Measurements from ENCODE around the gene BTF3. TPM values are rescaled to one million over a fixed set of nuclear protein-coding genes. Genes with fewer than 3 reads are reported as not detected.

BTF3 gene
- total RNA-seq, 1 donor from 2014 or later, result 384 TPM

- no peak overlapping the region for H3K27ac Mint-ChIP-seq (ENCODE audit: unreplicated experiment)
- no peak for TF ChIP-seq CTCF (IDR thresholded peaks at IDR 0.05)
- no peak for DNase-seq (ENCODE audit: low spot score)
- no peaks in the 10 kb centered on the region for H3K27me3 Mint-ChIP-seq (ENCODE audit: low read depth)
- no peaks in the 10 kb centered on the region for H3K9me3 Mint-ChIP-seq (ENCODE audit: low read depth)
- H3K4me1 Mint-ChIP-seq (ENCODE audit: low read depth), result peaks cover under 1% of the 10 kb centered on the region
- no peak overlapping the region for H3K4me3 Mint-ChIP-seq (ENCODE audit: unreplicated experiment)
- H3K36me3 Mint-ChIP-seq (ENCODE audit: low read depth), result no peaks in the 10 kb centered on the region
These were observed 15.8 kb downstream of the BTF3 start for GRCh38 chr5:73513996-73514395.

- no peaks in the 10 kb centered on the region for H3K36me3 Mint-ChIP-seq (ENCODE audit: low read depth)
- no peak overlapping the region for H3K27ac Mint-ChIP-seq (ENCODE audit: unreplicated experiment)
- TF ChIP-seq CTCF (IDR thresholded peaks at IDR 0.05), result no peak
- no peaks in the 10 kb centered on the region for H3K27me3 Mint-ChIP-seq (ENCODE audit: low read depth)
- no peaks in the 10 kb centered on the region for H3K9me3 Mint-ChIP-seq (ENCODE audit: low read depth)
- peaks cover 2% of the 10 kb centered on the region for H3K4me1 Mint-ChIP-seq (ENCODE audit: low read depth)
- DNase-seq (ENCODE audit: low spot score), result no peak
- H3K4me3 Mint-ChIP-seq (ENCODE audit: unreplicated experiment), result no peak overlapping the region
These were observed 16.2 kb downstream of the BTF3 start for GRCh38 chr5:73514418-73514817.

DNA sequence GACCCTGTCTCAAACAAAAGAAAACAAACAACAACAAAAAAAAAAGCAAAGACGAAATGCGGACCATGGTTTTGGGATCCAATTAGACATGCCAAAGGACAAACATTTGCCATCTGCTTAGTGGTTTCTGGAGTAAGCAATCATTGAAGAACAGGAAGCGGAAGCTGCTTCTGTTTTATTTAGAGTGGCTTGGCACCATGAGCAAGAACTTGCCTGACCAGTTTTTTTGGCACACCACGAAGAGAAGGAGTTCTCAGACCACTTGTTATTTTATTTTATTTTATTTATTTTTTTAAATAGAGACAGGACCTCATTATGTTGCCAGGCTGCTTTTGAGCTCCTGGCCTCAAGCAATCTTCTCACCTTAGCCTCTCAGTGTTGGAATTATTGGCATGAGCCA is 17.0 kb downstream of the BTF3 start:
- Mint-ChIP-seq H3K27me3 (ENCODE audit: low read depth) (no peaks in the 10 kb centered on the region), H3K4me3 (ENCODE audit: unreplicated experiment) (no peak overlapping the region), H3K27ac (ENCODE audit: unreplicated experiment) (no peak overlapping the region), H3K4me1 (ENCODE audit: low read depth) (peaks cover 7% of the 10 kb centered on the region), H3K9me3 (ENCODE audit: low read depth) (no peaks in the 10 kb centered on the region), H3K36me3 (ENCODE audit: low read depth) (no peaks in the 10 kb centered on the region)
- TF ChIP-seq CTCF (IDR thresholded peaks at IDR 0.05), result no peak
- DNase-seq (ENCODE audit: low spot score), result no peak

- Mint-ChIP-seq H3K36me3 (ENCODE audit: low read depth) (no peaks in the 10 kb centered on the region), H3K4me1 (ENCODE audit: low read depth) (peaks cover 15% of the 10 kb centered on the region), H3K9me3 (ENCODE audit: low read depth) (no peaks in the 10 kb centered on the region), H3K27ac (ENCODE audit: unreplicated experiment) (no peak overlapping the region), H3K4me3 (ENCODE audit: unreplicated experiment) (no peak overlapping the region), H3K27me3 (ENCODE audit: low read depth) (no peaks in the 10 kb centered on the region)
- peak; percentile 80 for TF ChIP-seq CTCF (IDR thresholded peaks at IDR 0.05)
- DNase-seq (ENCODE audit: low spot score), result no peak
These were observed 21.5 kb downstream of the BTF3 start for GRCh38 chr5:73519531-73520283.

DNA sequence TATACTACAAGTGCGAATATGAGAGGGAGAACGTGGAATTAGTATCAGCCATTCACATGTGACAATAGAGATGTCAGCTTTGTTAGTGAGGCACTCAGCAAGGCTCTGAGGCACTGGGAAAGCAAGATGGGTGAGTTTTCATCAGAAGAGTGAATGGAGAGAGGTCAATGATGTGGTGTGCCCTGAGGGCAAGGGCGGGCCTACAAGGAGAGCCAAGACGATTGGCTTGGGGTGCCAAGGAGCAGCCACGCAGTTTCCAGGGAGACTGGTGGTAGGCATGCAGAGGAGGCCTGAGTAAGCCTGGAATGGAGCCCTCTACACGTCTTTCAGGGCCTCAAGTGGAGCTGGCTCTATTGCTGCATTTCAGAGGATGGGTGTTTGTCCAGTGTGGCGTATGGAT is 24.7 kb downstream of the BTF3 start:
- peaks cover 30% of the 10 kb centered on the region for H3K4me1 Mint-ChIP-seq (ENCODE audit: low read depth)
- no peak overlapping the region for H3K4me3 Mint-ChIP-seq (ENCODE audit: unreplicated experiment)
- no peak overlapping the region for H3K27ac Mint-ChIP-seq (ENCODE audit: unreplicated experiment)
- no peak for DNase-seq (ENCODE audit: low spot score)
- H3K9me3 Mint-ChIP-seq (ENCODE audit: low read depth), result no peaks in the 10 kb centered on the region
- TF ChIP-seq CTCF (IDR thresholded peaks at IDR 0.05), result no peak
- H3K27me3 Mint-ChIP-seq (ENCODE audit: low read depth), result no peaks in the 10 kb centered on the region
- no peaks in the 10 kb centered on the region for H3K36me3 Mint-ChIP-seq (ENCODE audit: low read depth)
